Activated CD8-positive, alpha-beta memory T cell treated with anti-CD3 and anti-CD28 coated beads for 4 hours (primary cell): ENCODE measurements around the gene CCDC91.
A peak's percentile ranks its signal among the peaks of the same experiment; 100 is the strongest.

Experiments
- DNase-seq, 2 donors: peaks; one replicate each; pipeline ENCODE4 v3.0.0-alpha.2; 2020; ENCODE audit warnings: low read depth in 2 of 2

CCDC91 gene

GRCh38 chr12:28190321-28191050 is at the start of gene CCDC91:
Gene CCDC91 (plus strand): TSS chr12:28190456. CDS start chr12:28257216, 66,760 bp downstream.
- peak; percentile 70 to 84 for DNase-seq

GRCh38 chr12:28144059-28144458 is 46.2 kb upstream of the CCDC91 start:
- DNase-seq: no peak

DNA sequence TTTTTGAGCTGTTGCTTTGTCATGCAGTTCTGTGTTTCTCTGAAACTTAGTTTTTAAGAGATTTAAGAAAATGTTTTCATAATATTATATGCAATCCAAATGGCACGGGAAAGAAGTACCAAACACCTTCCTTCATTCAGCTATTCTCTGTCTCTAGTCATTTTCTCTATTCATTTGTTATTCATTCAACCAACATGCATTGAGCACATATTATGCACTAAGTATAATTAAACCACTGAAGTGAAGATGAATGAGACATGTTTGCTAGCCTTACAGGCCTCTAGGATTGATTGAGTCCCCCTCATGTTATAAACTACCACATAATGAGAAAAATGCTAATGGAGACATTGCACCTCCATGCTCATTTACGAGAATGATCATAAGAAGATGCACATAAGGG is 45.7 kb upstream of the CCDC91 start:
- no peak for DNase-seq

DNA sequence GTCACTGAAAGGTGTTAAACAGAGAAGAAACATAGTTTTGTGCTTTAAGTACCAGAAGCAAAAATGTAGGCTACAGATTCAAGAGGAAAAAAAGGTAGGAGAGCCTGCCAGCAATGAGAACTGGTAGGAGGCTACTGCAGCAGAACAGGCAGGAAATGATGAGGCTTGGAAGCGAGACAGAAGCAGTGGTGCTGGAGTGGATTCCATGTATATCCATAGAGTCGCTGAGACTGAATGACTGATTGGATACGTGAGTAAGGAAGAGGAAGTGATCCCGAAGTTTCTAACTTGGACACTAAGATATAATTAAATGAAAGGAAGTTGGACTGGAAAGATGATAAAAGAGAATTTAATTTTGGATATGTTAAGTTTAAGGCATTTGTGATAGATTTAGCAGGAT is 45.0 kb upstream of the CCDC91 start:
- DNase-seq: no peak

DNA sequence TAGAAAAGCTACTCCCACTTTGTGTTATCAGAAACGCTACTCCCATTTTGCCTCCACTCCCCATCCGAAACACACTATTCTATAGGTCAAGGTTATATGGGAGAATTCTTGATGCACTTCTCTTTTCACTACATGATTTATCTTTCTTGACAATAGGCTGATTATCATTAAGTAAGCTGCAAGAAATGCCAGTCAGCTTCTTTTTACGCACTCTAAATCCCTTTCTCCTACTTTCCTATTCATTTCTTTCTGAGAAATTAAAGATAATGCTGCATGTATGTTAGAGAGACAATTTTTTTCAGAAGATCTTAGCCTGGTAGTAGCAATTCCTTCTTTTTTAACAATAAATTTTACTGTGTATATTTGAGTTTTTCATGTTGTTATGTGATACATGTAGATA is 41.0 kb upstream of the CCDC91 start:
- no peak for DNase-seq

DNA sequence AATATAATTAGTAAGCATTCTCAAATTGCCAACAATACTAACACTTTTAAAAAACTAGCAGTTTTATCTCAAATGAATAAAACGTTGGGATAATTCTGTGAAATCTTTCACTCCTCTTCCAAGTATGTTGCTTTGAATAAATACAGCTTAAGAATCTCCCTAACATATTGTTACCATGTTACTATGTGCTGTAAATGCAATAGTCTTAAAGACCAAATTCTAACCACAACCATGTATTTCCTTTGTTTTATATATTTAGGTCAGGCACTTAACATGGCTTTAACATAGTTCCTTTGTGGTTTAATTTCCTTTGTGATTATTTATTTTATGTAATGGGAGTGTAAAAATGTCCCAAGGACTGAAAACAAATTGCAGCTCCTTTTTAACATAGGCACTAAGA is 33.9 kb upstream of the CCDC91 start:
- DNase-seq: no peak

GRCh38 chr12:28156804-28157203 is 33.5 kb upstream of the CCDC91 start:
- DNase-seq: no peak

DNA sequence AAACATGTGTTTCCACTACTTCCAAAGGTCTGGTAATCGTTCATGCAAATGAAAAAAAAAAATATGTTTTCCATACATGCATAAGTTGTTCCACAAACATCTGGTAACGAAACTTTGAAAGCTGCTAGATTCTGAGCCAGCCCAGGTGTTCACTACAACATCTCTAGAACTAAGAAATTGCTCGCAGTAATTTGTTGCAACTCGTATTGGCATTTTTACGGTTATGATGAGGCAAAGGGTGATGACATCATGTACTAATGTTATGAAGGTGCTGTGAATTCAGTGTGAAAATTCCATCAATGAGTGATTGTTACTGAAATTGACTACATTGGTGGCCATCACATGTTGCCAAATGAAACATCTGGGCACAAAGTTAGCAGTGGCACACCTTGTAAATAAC is 31.9 kb upstream of the CCDC91 start:
- DNase-seq: no peak

- no peak for DNase-seq
These were observed 30.6 kb upstream of the CCDC91 start for GRCh38 chr12:28159688-28160087.

DNA sequence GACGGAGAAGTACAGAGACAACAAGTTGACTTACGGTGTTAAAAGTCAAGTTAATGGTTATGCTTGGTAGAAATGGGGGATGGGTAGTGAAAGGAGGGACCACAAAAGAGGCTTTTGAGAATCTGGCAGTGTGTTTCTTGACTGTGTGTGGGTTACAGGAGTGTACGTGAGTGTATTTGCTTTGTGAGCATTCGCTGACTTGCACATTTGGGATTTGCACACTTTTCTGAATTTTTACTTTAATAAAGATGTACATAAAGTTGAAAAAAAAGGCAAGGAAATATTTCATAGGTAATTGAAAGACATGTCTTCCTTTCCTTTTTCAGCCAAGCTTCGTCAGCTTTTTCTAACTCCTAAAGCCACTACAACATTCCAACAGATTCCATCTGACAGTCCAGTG is 28.6 kb upstream of the CCDC91 start:
- no peak for DNase-seq

DNA sequence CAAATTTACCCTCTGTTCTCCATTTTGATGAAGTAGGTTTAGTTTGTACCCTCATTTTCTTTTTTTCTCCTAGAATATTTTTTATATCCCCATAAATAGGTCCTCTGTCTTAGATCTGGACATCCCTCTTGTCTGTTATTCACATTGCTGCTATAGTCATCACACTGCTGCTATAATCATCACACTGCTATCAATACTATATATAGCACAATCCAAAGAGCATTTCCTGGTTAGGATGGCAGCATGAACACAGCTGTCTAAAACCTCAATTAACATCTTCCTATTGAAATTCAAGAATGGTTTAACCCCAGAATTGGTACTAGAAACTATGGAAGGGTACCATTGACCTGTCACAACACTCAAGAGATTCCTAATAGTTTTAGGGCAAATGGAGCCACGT is 27.6 kb upstream of the CCDC91 start:
- DNase-seq: no peak

GRCh38 chr12:28164644-28165275 is 25.5 kb upstream of the CCDC91 start:
- DNase-seq: no peak

GRCh38 chr12:28167981-28168485 is 22.2 kb upstream of the CCDC91 start:
- no peak for DNase-seq

GRCh38 chr12:28171356-28172060 is 18.7 kb upstream of the CCDC91 start:
- no peak for DNase-seq

DNA sequence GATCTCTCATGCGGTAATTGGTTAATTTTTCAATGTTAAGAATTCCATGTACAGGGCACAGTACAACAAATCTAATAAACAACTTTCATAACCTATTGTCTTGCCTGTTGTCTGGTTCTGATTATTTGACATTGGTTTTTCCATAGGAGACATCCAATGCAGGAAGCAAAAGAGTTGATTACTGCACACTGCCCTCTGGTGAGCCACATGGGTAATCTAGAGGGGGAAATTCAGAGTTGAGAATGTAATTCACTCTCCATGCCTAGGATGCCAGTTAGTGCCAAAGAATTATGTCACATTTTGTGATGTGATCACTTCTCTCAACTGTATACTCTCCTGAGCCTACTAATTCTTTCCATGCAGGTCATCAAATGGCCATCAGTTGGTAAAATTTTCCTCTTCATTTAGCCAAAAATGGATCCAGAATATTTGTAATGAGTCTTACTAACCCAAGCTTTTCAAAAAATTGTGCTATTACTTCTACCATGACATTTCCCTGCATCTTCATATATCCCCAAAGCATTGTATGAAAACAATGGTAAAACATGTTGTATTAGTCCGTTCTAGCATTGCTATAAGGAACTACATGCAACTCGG is 17.7 kb upstream of the CCDC91 start:
- no peak for DNase-seq

DNA sequence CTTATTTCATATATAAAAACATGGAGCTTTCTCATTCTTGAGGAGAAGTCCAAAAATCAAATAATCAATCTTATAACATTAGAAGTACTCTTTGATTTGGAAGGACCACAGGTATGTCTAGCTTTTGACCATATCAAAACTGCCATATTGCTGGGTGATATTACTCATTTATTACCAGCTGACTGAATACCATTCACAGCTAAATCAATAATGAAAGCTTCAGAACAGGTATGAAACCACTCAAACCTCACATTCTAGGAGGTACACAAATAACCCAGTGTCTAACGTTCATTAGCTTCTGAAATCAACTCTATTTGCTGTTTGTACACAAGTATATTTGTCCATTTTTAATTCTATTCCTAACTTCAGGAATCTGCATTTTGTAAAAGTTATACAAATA is 16.8 kb upstream of the CCDC91 start:
- DNase-seq: no peak

GRCh38 chr12:28175098-28175589 is 15.1 kb upstream of the CCDC91 start:
- DNase-seq: no peak

GRCh38 chr12:28176295-28176694 is 14.0 kb upstream of the CCDC91 start:
- DNase-seq: no peak

DNA sequence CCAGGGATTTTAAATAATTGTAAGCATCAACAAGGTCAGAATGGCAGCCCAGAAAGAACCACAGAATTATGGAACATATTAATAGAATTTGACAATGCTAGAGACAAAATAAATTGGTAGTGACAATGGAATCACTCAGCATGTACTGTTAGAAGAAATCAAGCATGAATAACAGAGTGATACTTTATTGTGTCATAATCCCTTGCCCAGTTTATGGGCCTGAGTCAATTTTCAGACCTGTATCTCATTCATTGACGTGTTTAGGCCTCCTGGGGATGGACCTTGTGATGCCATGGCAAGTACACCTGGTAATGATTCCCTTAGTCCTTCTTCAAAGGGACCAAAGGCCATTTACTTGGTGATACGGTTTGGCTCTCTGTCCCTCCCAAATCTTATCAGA is 12.8 kb upstream of the CCDC91 start:
- DNase-seq: no peak

DNA sequence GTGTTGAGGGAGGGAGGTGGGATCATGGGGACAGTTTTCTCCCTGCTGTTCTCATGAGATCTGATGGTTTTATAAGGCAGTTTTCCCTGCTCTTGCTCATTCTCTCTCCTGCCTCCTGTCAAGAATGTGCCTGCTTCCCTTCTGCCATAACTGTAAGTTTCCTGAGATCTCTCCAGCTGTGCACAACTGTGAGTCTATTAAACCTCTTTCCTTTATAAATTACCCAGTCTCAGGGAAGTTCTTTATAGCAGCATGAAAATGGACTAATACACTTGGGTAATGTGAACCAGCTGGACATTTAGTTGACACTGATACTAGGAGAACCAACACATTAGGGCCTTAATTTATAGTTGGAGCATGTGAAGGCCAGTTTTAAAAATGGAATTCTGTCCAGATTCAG is 12.4 kb upstream of the CCDC91 start:
- no peak for DNase-seq

GRCh38 chr12:28178775-28179174 is 11.5 kb upstream of the CCDC91 start:
- DNase-seq: no peak

GRCh38 chr12:28180786-28181185 is 9.5 kb upstream of the CCDC91 start:
- no peak for DNase-seq
